ELR (cell line): ENCODE measurements around the gene XPR1.
"Not testable (repeated sequence)": the region's sequence is repeated elsewhere in the genome, so short reads cannot be mapped to it uniquely, and the experiment has no call there.

Source experiments
- DNase-seq: peaks from one replicate; pipeline ENCODE4 v3.0.0-alpha.2; 2015; ENCODE audit warnings: low read depth

Gene XPR1

DNA sequence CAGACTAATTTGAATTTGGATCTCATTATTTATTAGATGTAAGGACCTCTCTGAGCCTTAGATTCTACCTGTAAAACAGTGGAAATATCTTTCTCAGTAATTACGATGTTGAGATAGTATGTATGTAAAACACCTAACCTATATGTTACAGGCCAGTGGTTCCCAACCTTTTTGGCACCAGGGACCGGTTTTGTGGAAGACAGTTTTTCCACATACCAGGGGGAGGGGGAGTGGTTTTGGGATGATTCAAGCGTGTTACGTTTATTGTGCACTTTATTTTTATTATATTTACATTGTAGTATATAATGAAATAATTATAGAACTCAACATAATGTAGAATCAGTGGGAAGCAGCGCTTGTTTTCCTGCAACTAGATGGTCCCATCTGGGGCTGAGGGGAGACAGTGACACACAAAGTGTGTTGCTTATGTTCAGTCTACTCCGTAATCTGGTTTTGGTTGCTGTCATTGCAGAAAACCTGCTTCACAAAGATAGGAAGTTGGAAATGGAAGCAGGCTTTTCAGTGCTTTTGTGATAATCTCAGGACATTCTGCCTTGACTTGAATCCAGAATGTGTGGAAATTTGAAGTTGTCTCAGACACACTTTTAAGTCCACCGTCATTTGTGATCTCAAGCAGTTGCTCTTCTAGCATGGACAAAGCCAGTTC lies 12.8 kb downstream of the XPR1 start:
- DNase-seq, result no peak

GRCh38 chr1:180645261-180645660 lies 13.4 kb downstream of the XPR1 start:
- not testable (repeated sequence) for DNase-seq

DNA sequence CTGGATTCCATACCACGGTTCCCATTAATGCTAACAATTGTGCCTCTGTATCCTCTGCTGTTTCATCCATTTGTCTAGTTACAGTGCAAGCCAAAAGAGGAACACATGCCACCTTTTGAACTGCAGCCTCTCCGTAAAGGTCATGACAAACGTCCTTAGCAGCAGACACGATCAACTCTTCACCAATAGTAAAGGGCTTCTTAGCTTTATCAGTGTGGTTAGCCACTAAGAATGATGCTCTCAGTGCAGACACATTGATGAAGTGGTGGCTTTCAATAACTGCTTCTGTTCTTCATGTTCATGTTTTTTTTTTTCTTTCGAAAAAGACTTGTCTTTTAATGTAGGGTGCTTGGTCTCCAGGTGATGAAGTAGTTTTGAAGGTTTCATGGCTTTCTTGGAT lies 14.3 kb downstream of the XPR1 start:
- no peak for DNase-seq

- no peak for DNase-seq
These were observed 14.7 kb downstream of the XPR1 start for GRCh38 chr1:180646547-180646946.

- DNase-seq, result peak; percentile 16
These were observed 21.0 kb downstream of the XPR1 start for GRCh38 chr1:180652792-180653191.

GRCh38 chr1:180662709-180663108 lies 30.9 kb downstream of the XPR1 start:
- DNase-seq, result no peak

DNA sequence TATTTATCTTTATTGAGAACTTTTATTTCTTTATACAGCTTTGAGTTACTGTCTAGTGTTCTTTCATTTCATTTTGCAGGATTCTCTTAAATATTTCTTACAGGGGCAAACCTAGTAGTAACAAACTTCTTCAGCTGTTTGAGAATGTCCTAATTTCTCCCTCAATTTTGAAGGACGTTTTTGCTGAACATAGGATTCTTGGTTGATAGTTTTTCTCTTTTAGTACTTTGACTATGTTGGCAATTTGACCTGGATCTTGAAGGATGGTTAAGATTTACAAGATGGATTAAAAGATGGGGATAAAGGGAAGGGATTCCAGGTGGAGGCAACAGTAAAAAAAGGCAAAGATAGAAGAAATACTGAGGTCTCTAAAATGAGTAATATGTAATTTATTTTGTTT lies 38.9 kb downstream of the XPR1 start:
- DNase-seq, result no peak

DNA sequence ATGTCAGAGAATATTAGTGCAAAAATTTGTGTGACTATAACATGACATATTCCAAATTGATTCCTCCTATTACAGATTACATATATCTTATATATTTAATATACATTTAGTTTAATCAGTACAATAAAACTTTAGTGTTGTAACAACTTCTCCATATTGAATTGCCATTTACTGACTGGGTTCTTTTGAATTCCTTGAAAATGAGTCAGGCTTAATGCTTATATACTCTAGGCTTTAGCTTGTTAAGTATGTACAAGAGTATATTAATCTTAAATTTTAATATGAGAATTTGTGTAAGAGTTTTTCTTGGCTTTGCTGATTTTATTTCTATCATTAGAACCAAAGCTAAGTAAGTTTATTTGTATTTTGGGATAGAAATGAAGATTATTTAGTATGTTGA lies 40.3 kb downstream of the XPR1 start:
- peak; percentile 52 for DNase-seq

GRCh38 chr1:180672505-180672904 lies 40.7 kb downstream of the XPR1 start:
- DNase-seq, result no peak

DNA sequence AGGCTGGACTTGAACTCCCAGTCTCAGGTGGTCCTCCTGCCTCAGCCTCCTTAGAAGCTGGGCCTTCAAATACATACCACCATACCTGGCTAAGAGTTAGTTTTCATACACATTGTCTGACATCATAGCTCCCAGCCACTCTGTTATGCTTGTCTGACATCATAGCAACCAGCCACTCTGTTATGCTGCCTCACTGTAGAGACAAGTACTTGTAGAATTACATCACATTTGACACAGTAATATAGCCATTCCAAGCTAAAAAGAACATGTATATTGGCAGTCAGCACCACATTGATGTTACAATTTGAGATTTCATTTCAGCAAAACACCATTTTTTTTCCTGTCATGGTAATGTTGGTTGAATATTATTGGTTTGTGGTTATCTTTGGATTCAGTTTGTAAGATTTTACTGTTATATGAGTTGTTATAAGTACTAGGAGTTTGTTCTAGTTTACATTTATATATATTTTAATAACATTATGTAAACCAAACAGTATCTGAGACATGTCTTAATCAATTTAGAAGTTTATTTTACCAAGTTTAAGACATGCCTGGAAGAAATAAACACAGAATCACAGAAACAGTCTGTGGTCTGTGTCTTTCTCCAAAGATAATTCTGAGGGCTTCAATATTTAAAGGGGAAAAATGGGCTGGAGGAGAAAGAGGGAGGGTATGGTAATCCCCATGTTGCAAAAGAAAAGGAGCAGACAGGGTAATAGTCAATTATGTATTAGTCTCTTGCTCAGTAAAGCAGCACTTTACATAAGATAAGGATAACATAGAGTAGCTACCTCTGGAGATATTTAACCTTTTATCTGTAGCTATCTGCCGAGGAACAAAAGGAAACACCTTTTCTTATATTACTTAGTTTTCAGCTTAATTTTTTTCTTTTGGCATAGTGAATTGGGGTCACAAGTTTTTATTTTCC lies 43.0 kb downstream of the XPR1 start:
- DNase-seq, result peak; percentile 9

DNA sequence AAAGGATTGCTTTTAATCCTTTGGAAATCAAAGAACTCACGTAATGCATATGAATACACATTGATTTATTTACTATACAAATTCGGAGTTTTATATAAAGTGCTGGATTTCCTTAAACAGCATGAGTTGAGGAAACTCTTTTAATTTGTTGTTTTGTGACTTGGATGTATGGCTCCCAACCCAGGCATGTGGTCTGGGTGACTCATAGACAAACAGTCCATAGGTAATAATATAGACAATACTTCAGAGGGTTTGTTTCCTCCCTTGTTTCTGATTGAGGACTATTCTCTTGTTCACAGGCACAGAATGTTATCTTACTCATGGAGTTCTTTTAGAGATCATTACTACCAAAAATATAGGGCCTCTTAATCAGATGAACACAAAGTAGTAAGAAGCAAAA lies 43.8 kb downstream of the XPR1 start:
- DNase-seq, result peak; percentile 51

DNA sequence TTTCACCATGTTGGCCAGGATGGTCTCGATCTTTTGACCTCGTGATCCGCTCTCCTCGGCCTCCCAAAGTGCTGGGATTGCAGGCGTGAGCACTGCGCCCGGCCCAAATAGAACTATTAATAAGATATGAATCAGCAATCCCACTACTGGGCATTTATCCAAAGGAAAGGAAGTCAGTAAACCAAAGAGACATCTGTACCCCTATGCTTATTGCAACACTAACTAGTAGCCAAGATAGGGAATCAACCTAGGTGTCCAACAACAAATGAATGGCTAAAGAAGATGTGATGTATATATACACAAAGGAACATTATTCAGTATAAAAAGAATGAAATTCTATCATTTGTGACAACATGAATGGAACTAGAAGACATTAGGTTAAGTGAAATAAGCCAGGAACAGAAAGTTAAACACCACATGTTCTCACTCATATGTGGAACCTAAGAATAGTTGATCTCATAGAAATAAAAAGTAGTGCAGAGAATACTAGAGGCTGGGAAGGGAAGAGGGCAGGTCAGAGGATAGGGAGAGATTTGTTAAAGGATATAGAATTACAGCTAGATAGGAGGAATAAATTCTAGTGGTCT lies 48.8 kb downstream of the XPR1 start:
- DNase-seq, result peak; percentile 74

- not testable (repeated sequence) for DNase-seq
These were observed 51.3 kb downstream of the XPR1 start for GRCh38 chr1:180683117-180683516.

DNA sequence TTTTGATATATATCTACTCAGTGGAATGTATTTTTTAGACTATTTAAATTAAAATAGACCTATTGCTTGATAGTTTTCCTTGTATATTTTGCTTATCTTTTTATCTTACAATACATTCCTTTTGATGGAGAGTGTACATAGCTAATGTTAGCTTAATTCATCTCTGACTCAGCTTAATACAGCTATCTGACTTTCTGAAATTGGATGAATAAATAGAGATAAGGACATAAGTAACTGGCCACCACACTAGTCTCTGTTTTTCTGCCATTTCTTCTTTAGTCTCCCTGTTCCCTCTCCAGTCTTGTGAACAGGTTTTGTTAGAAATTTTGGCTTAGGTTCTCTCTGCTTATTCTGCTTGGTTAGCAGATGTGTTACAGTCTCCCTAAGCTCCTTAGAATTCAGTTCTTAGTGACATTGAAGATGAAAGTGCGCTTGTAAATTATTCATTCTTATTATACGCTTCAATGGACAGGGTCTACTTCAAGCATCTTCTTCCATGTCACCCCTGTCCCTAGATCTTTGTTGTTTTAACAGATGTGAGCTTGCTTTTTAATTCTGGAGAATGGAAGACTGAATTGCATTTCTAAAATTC lies 59.6 kb downstream of the XPR1 start:
- DNase-seq, result no peak

DNA sequence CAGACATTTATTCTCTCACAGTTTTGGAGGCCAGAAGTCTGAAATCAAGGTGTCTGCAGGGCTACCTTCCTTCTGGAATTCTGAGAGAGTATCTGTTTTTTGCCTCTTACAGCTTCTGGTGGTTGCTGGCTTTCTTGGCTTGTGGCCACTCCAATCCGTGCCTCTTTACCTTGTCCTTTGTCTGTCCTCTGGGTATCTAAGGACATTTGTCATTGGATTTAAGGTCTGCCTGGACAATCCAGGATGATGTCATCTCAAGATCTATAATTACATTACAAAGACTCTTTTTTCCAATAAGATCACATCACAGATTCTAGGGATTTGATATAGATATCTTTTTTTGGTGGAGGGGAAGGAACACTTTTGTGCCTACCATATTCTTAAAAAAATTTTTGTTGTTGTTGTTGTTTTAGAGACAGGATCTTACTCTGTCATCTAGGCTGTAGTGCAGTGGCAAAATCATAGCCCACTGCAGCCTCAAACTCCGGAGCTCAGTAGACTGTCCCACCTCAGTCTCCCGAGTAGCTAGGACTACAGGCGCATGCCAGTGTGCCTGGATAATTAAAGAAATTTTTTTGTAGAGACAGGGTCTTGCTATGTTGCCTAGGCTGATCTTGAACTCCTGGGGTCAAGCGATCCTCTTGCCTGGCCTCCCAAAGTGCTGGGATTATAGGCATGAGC lies 61.9 kb downstream of the XPR1 start:
- DNase-seq, result no peak

DNA sequence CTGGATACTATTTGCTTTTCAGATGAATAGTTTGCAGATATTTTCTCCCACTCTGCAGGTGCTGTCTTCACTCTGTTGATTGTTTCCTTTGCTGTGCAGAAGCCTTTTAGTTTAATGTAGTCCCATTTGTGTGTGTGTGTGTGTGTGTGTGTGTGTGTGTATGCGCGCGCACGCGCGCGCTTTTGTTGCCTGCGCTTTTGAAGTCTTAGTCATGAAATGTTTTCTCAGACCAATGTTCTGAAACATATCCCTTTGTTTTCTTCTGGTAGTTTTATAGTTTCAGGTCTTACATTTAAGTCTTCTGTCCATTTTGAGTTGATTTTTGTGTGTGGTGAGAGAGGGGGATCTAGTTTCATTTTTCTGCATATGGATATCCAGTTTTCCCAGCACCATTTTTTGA lies 63.5 kb downstream of the XPR1 start:
- no peak for DNase-seq

DNA sequence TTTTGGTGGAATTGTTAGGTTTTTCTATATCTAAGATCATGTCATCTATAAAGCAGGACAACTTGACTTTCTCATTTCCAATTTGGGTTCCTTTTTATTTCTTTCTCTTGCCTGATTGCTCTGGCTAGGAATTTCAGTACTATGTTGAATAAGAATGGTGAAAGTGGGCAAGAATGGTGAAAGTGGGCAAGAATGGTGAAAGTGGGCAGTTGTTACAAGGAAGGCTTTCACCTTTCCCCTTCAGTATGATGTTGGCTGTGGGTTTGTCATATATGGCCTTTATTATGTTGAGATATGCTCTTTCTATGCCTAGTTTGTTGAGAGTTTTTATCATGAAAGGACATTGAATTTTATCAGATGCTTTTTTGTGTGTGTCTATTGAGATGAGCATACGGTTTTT lies 64.5 kb downstream of the XPR1 start:
- DNase-seq, result no peak

DNA sequence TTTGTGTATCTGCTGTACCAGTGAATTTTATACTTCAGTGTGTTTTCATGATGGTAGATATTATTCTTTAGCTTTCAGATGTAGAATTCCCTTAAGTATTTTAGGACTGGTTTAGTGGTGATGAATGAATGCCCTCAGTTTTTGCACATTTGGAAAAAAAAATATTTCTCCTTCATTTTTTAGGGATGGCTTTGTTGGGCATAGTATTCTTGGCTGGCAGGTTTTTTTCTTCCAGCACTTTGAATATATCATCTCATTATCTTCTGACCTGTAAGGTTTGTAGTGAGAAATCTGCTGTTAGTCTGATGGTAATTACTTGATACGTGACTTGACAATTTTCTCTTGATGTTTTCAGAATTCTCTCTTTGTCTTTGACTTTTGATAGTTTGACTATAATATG lies 66.8 kb downstream of the XPR1 start:
- no peak for DNase-seq

- not testable (repeated sequence) for DNase-seq
These were observed 70.6 kb downstream of the XPR1 start for GRCh38 chr1:180702376-180702775.

- DNase-seq, result not testable (repeated sequence)
These were observed 78.9 kb downstream of the XPR1 start for GRCh38 chr1:180710746-180711145.

DNA sequence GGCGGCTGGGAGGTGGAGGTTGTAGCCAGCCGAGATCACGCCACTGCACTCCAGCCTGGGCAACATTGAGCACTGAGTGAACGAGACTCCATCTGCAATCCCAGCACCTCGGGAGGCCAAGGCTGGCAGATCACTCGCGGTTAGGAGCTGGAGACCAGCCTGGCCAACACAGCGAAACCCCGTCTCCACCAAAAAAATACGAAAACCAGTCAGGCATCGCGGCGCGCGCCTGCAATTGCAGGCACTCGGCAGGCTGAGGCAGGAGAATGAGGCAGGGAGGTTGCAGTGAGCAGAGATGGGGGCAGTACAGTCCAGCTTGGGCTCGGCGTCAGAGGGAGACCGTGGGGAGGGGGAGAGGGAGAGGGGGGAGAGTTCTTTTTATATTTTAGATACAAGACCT lies 79.4 kb downstream of the XPR1 start:
- DNase-seq, result not testable (repeated sequence)

- DNase-seq, result peak; percentile 3
These were observed 88.9 kb downstream of the XPR1 start for GRCh38 chr1:180720753-180721152.
